ENCODE results near the gene DISC1.

DNA sequence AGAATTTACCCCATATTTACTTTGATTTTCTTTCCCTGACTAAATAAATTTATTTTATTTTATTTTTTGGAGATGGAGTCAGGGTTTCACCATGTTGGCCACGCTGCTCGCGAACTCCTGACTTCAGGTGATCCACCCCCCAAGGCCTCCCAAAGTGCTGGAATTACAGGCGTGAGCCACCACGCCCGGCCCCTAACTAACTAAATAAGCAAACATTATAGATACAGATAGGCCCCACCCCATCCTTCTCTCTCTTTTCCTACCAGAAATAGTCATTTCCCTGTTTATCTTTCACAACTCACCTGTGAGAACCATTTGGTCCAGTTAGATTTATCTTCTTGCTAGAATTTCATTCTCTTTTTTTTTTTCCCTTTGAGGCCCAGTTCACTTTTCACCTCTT lies 167.3 kb downstream of the DISC1 start:
- TF ChIP-seq, protein P1, sequence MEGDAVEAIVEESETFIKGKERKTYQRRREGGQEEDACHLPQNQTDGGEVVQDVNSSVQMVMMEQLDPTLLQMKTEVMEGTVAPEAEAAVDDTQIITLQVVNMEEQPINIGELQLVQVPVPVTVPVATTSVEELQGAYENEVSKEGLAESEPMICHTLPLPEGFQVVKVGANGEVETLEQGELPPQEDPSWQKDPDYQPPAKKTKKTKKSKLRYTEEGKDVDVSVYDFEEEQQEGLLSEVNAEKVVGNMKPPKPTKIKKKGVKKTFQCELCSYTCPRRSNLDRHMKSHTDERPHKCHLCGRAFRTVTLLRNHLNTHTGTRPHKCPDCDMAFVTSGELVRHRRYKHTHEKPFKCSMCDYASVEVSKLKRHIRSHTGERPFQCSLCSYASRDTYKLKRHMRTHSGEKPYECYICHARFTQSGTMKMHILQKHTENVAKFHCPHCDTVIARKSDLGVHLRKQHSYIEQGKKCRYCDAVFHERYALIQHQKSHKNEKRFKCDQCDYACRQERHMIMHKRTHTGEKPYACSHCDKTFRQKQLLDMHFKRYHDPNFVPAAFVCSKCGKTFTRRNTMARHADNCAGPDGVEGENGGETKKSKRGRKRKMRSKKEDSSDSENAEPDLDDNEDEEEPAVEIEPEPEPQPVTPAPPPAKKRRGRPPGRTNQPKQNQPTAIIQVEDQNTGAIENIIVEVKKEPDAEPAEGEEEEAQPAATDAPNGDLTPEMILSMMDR (conservative IDR thresholded peaks at IDR 0.05; ENCODE audit: low read depth, low read length), result no peak
- TF ChIP-seq EZH2 (IDR thresholded peaks at IDR 0.05; ENCODE audit: borderline replicate concordance, low read depth, low read length, poor library complexity, severe bottlenecking), result no peak
